HepG2 (cell line): Measurements from ENCODE around the gene CAPN12. TPM values are rescaled to one million over a fixed set of nuclear protein-coding genes. Genes with fewer than 3 reads are reported as not detected.

Experiments
- ATAC-seq: fragments of 200-7000 bp; cut with Tn5 transposase; 3 replicates; pipeline ENCODE4 v1.9.1; 2020; ENCODE audit warnings: mild to moderate bottlenecking, moderate library complexity
- BruUV-seq: library from RNA; stranded (reverse); fragments of 400-500 nt; replicated peaks from 2 replicates; lab custom pipeline; 2021; lab: Mats Ljungman, UMichigan
- CTCF ChIA-PET: fragments of 300-600 bp; formaldehyde crosslinking; extraction: SDS; loops from one replicate; lab custom pipeline; 2021; ENCODE audit warnings: low total read pairs, inconsistent platforms, low intra/inter-chr PET ratio; lab: Yijun Ruan, JAX
- POLR2A ChIA-PET: fragments of 350-600 bp; sonication (Branson Sonifier 250); formaldehyde crosslinking; loops from one replicate; lab custom pipeline; 2020; ENCODE audit warnings: antibody characterized with exemption, inconsistent platforms; lab: Yijun Ruan, JAX
- DNase-seq: peaks from one replicate; pipeline ENCODE4 v3.0.0-alpha.2; 2015; ENCODE audit warnings: low spot score
- FAIRE-seq: peaks from 3 replicates; lab custom pipeline; 2011; peaks lifted over from hg19 to GRCh38; lab: Jason Lieb, UNC
- H2AFZ ChIP-seq: one replicate; pipeline ENCODE4 v1.6.1; 2011; ENCODE audit warnings: low read length, inconsistent platforms
- H3K27ac ChIP-seq: fragments of 300-600 bp; 3 replicates; pipeline ENCODE4 v1.8.0; 2011; ENCODE audit warnings: mixed run types, mild to moderate bottlenecking, mixed read lengths, low read length, inconsistent platforms; ENCODE audit not compliant: insufficient read depth; ENCODE audit errors: extremely low read length
- H3K27me3 ChIP-seq, 2 experiments: fragments of 200-600 bp in 1 of 2; 2 replicates in 1 of 2; 3 replicates in 1 of 2; pipeline versions ENCODE4 v1.6.0 to v1.8.0; 2011; ENCODE audit warnings: low read length in 2 of 2, mild to moderate bottlenecking in 2 of 2, moderate library complexity in 2 of 2, inconsistent platforms in 1 of 2; ENCODE audit not compliant: insufficient read depth in 2 of 2, control insufficient read depth in 1 of 2
- H3K36me3 ChIP-seq, 2 experiments: fragments of 200-600 bp in 1 of 2; replicated peaks in 1 of 2; 2 replicates in 1 of 2; 3 replicates in 1 of 2; pipeline versions ENCODE4 v1.5.1 to v1.8.0; 2011; ENCODE audit warnings: low read length in 2 of 2, inconsistent platforms in 1 of 2; ENCODE audit not compliant: insufficient read depth in 2 of 2, control insufficient read depth in 1 of 2
- H3K4me1 ChIP-seq: 2 replicates; pipeline ENCODE4 v1.5.1; 2012; ENCODE audit warnings: low read length, inconsistent platforms; ENCODE audit not compliant: insufficient read depth
- H3K4me2 ChIP-seq: 2 replicates; pipeline ENCODE4 v1.6.0; 2011; ENCODE audit warnings: low read depth, low read length, inconsistent platforms
- H3K4me3 ChIP-seq, 3 experiments: fragments of 200-600 bp in 1 of 3; sonication (generic), shearing (Covaris generic) in 1 of 3; replicated peaks in 1 of 3; 2 replicates each; pipeline ENCODE4 v1.5.1; 2011 to 2016; ENCODE audit warnings: low read length in 3 of 3, inconsistent platforms in 2 of 3, low read depth in 2 of 3, mild to moderate bottlenecking in 2 of 3, control low read depth in 1 of 3, mixed read lengths in 1 of 3; ENCODE audit not compliant: insufficient read depth in 1 of 3
- H3K79me2 ChIP-seq: one replicate; pipeline ENCODE4 v1.6.1; 2011; ENCODE audit warnings: low read length, inconsistent platforms; ENCODE audit not compliant: insufficient read depth
- H3K9ac ChIP-seq: 2 replicates; pipeline ENCODE4 v1.6.0; 2011; ENCODE audit warnings: mild to moderate bottlenecking, low read depth, low read length, inconsistent platforms; ENCODE audit not compliant: insufficient read depth
- H3K9me3 ChIP-seq: 2 replicates; pipeline ENCODE4 v1.5.1; 2012; ENCODE audit warnings: mild to moderate bottlenecking, low read length
- H4K20me1 ChIP-seq: 2 replicates; pipeline ENCODE4 v1.6.0; 2011; ENCODE audit warnings: inconsistent platforms, mild to moderate bottlenecking, low read length, moderate library complexity; ENCODE audit not compliant: insufficient read depth
- FOXA1 ChIP-seq, 2 experiments: fragments of 450-650 bp in 1 of 2; sonication (generic) in 1 of 2; formaldehyde crosslinking in 1 of 2; IDR thresholded peaks; 2 replicates each; pipeline versions ENCODE4 v1.4.0 to v1.6.1; 2016 to 2020; ENCODE audit warnings: missing genetic modification reagents in 1 of 2
- HMG20A ChIP-seq: IDR thresholded peaks from 2 replicates; pipeline ENCODE4 v1.6.1; 2016; ENCODE audit warnings: borderline replicate concordance
- MAF1 ChIP-seq: sonication (generic); formaldehyde crosslinking; IDR thresholded peaks from 2 replicates; pipeline ENCODE4 v1.5.0; 2020; ENCODE audit warnings: missing genetic modification reagents, borderline replicate concordance
- MIER3 ChIP-seq: IDR thresholded peaks from 2 replicates; pipeline ENCODE4 v1.6.1; 2016; ENCODE audit warnings: missing compliant biosample characterization, borderline replicate concordance
- PAX8 ChIP-seq: sonication (generic); formaldehyde crosslinking; IDR thresholded peaks from 2 replicates; pipeline ENCODE4 v1.8.0; 2022; ENCODE audit warnings: mild to moderate bottlenecking, missing genetic modification reagents, borderline replicate concordance
- RBM22 ChIP-seq: fragments of 200-400 bp; formaldehyde crosslinking; optimal IDR thresholded peaks from 2 replicates; pipeline ENCODE3; 2017; ENCODE audit warnings: mild to moderate bottlenecking, low read length, moderate library complexity
- THAP11 ChIP-seq: IDR thresholded peaks from 2 replicates; pipeline ENCODE4 v1.6.1; 2016; ENCODE audit warnings: missing biosample characterization, missing genetic modification reagents
- ZFP90 ChIP-seq: sonication (generic); formaldehyde crosslinking; IDR thresholded peaks from 2 replicates; pipeline ENCODE4 v1.8.0; 2022; ENCODE audit warnings: missing genetic modification reagents, mild to moderate bottlenecking, inconsistent platforms, borderline replicate concordance
- ZNF230 ChIP-seq: sonication (generic); formaldehyde crosslinking; IDR thresholded peaks from 2 replicates; pipeline ENCODE4 v1.4.0; 2020; ENCODE audit warnings: mild to moderate bottlenecking, missing genetic modification reagents
- ZNF235 ChIP-seq: sonication (generic); formaldehyde crosslinking; IDR thresholded peaks from 2 replicates; pipeline ENCODE4 v1.8.1; 2023; ENCODE audit warnings: mild to moderate bottlenecking, missing genetic modification reagents, borderline replicate concordance
- ZNF670 ChIP-seq: sonication (generic); formaldehyde crosslinking; IDR thresholded peaks from 2 replicates; pipeline ENCODE4 v1.8.0; 2022; ENCODE audit warnings: mild to moderate bottlenecking, missing genetic modification reagents, borderline replicate concordance
- ZNF704 ChIP-seq: sonication (generic); formaldehyde crosslinking; IDR thresholded peaks from 2 replicates; pipeline ENCODE4 v1.8.1; 2023; ENCODE audit warnings: mild to moderate bottlenecking, inconsistent platforms, moderate library complexity, missing genetic modification reagents, borderline replicate concordance
- ZNF83 ChIP-seq: sonication (generic); formaldehyde crosslinking; IDR thresholded peaks from 2 replicates; pipeline ENCODE4 v1.4.0; 2020; ENCODE audit warnings: missing genetic modification reagents, mild to moderate bottlenecking, borderline replicate concordance
- WGBS: methylation state at CpG from one replicate; pipeline ENCODE4 v1.1.6; 2017; ENCODE audit warnings: low lambda C conversion rate; 5-methylcytosine and 5-hydroxymethylcytosine counted together
- in situ Hi-C: cut with HindIII; loops from 2 replicates; pipeline ENCODE4 v1.10.0; 2017; ENCODE audit warnings: low pct_unique_long_range_greater_than_20kb; ENCODE audit not compliant: extremely low pct_ligation_motif_present
- intact Hi-C: fragments of 100-400 bp; cut with micrococcal nuclease; formaldehyde crosslinking; loops from one replicate; pipeline ENCODE4 v1.10.0; 2022; ENCODE audit not compliant: unreplicated experiment
- polyA plus RNA-seq, 8 experiments: library from polyadenylated mRNA; depleted of rRNA in 3 of 8; stranded (reverse) in 7 of 8; unstranded in 1 of 8; fragments of >200 nt; fragmentation: Illumina TruSeq in 4 of 8; extraction: Trizol in 4 of 8; gene quantifications; 2 replicates each; pipeline versions ENCODE4 v1.2.1 to v1.2.3, GENCODE V29; 2011 to 2016; ENCODE audit warnings: low read depth in 4 of 8, missing spikeins in 1 of 8, mixed read lengths in 1 of 8; ENCODE audit not compliant: insufficient read depth in 1 of 8
- total RNA-seq, 5 experiments: library from RNA; depleted of rRNA; stranded (reverse); fragments of >200 nt; fragmentation: Illumina TruSeq; extraction: Trizol; gene quantifications; 2 replicates each; pipeline ENCODE4 v1.2.3, GENCODE V29; 2016; ENCODE audit warnings: low read depth in 1 of 5

Gene CAPN12
- total and polyA plus RNA-seq, 2 of the 13 experiments (the other 11 are each of a cell fraction or from before 2014, with no cell fraction given) = 1.6 to 13.6 TPM

GRCh38 chr19:38682872-38683392, 61.3 kb downstream of the CAPN12 start:
- intact Hi-C loops = loop anchor here (1.0 kb wide), 1 partner anchor 12 kb away; no protein-coding TSS in a partner anchor
- peak overlapping the region; percentile 63 for H3K9ac ChIP-seq
- peak overlapping the region; percentile 25 for H3K4me2 ChIP-seq
- BruUV-seq = TSS peak; percentile 96
- WGBS = 93% methylated on average over 7 of the region's 7 CpGs
- DNase-seq = no peak
- no peaks in the 10 kb centered on the region for H3K9me3 ChIP-seq
- H3K27ac ChIP-seq = peak overlapping the region; percentile 85
- H3K27me3 ChIP-seq = no peaks in the 10 kb centered on the region
- TF ChIP-seq ZFP90 (CRISPR knock-in tag) (peak; percentile 24; the same call in 1 of the 2 replicates), ZNF235 (CRISPR knock-in tag) (no peak), RBM22 (peak; percentile 25), MIER3 (no peak), THAP11 (CRISPR knock-in tag) (no peak), ZNF230 (CRISPR knock-in tag) (0 out of 2 replicates have a peak, but pooled peaks have one; percentile 3), ZNF704 (0 out of 2 replicates have a peak, but pooled peaks have one; percentile 32), FOXA1 (IDR thresholded peaks at IDR 0.05) (no peak), FOXA1 (CRISPR knock-in tag; IDR thresholded peaks at IDR 0.05) (no peak), HMG20A (CRISPR knock-in tag) (no peak), MAF1 (CRISPR knock-in tag) (no peak), ZNF83 (CRISPR knock-in tag) (no peak), ZNF670 (CRISPR knock-in tag) (peak; percentile 39; the same call in 1 of the 2 replicates), PAX8 (CRISPR knock-in tag) (no peak)
- in situ Hi-C loops = no loop called here
- no peak overlapping the region for H2AFZ ChIP-seq
- ChIA-PET POLR2A (interaction anchor here (0.8 to 3.4 kb wide), 15 partner anchors 12 to 248 kb away, joined by 3 to 37 read pairs (median 5); partner anchors contain the start of genes ACTN4, EIF3K, MRPS12 and SARS2), CTCF (no interaction called here)
- peak; percentile 2; the same call in 1 of the 3 replicates for ATAC-seq
- peaks cover 98% of the 10 kb centered on the region for H3K79me2 ChIP-seq
- H3K4me3 ChIP-seq = peak overlapping the region in 1 of 3 experiments; percentile 27; a peak in 1 of 6 replicates
- H4K20me1 ChIP-seq = peaks cover 24% of the 10 kb centered on the region
- FAIRE-seq = no peak
- H3K4me1 ChIP-seq = peaks cover 99% of the 10 kb centered on the region
- H3K36me3 ChIP-seq = peaks cover 8 to 20% of the 10 kb centered on the region in 2 experiments
